Measurements from ENCODE around the gene GALC. TPM values are rescaled to one million over a fixed set of nuclear protein-coding genes. Genes with fewer than 3 reads are reported as not detected.

Gene GALC
- polyA plus RNA-seq, 1 donor from 2014 or later: 42.6 TPM

GRCh38 chr14:88010331-88010730 is 17.3 kb upstream of the GALC start:
- Histone ChIP-seq H3K79me2 (replicated peaks; ENCODE audit: insufficient read depth, low read length) (no peaks in the 10 kb centered on the region), H4K20me1 (ENCODE audit: insufficient read depth) (no peaks in the 10 kb centered on the region), H3K9me3 (ENCODE audit: low read length) (no peaks in the 10 kb centered on the region), H3K4me3 (ENCODE audit: low read length) (no peak overlapping the region), H3K4me2 (ENCODE audit: low read length) (no peak overlapping the region), H2AFZ (ENCODE audit: low read depth, low read length) (no peak overlapping the region), H3K27ac (ENCODE audit: low read length) (no peak overlapping the region), H3K9ac (ENCODE audit: low read length) (no peak overlapping the region), H3K27me3 (ENCODE audit: insufficient read depth, low read depth, low read length) (no peaks in the 10 kb centered on the region), H3F3A (ENCODE audit: insufficient read depth, low read length, poor library complexity, severe bottlenecking) (no peaks in the 10 kb centered on the region), H3K36me3 (ENCODE audit: insufficient read depth, low read length) (no peaks in the 10 kb centered on the region), H3K9me2 (ENCODE audit: insufficient read depth, low read length) (no peaks in the 10 kb centered on the region)
- TF ChIP-seq SMC3 (conservative IDR thresholded peaks at IDR 0.05; ENCODE audit: poor library complexity) (no peak), CTCF (IDR thresholded peaks at IDR 0.05; ENCODE audit: poor library complexity, severe bottlenecking) (no peak), EZH2 (IDR thresholded peaks at IDR 0.05; ENCODE audit: borderline replicate concordance, insufficient read depth, low read length, poor library complexity, severe bottlenecking) (no peak), POLR2AphosphoS5 (IDR thresholded peaks at IDR 0.05) (no peak), MXI1 (conservative IDR thresholded peaks at IDR 0.05; ENCODE audit: poor library complexity, severe bottlenecking) (no peak), EP300 (conservative IDR thresholded peaks at IDR 0.05; ENCODE audit: poor library complexity, severe bottlenecking) (no peak), TAF1 (IDR thresholded peaks at IDR 0.05; ENCODE audit: low read depth) (no peak), RAD21 (conservative IDR thresholded peaks at IDR 0.05) (no peak)
- TF ChIP-seq, protein P1, sequence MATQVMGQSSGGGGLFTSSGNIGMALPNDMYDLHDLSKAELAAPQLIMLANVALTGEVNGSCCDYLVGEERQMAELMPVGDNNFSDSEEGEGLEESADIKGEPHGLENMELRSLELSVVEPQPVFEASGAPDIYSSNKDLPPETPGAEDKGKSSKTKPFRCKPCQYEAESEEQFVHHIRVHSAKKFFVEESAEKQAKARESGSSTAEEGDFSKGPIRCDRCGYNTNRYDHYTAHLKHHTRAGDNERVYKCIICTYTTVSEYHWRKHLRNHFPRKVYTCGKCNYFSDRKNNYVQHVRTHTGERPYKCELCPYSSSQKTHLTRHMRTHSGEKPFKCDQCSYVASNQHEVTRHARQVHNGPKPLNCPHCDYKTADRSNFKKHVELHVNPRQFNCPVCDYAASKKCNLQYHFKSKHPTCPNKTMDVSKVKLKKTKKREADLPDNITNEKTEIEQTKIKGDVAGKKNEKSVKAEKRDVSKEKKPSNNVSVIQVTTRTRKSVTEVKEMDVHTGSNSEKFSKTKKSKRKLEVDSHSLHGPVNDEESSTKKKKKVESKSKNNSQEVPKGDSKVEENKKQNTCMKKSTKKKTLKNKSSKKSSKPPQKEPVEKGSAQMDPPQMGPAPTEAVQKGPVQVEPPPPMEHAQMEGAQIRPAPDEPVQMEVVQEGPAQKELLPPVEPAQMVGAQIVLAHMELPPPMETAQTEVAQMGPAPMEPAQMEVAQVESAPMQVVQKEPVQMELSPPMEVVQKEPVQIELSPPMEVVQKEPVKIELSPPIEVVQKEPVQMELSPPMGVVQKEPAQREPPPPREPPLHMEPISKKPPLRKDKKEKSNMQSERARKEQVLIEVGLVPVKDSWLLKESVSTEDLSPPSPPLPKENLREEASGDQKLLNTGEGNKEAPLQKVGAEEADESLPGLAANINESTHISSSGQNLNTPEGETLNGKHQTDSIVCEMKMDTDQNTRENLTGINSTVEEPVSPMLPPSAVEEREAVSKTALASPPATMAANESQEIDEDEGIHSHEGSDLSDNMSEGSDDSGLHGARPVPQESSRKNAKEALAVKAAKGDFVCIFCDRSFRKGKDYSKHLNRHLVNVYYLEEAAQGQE (IDR thresholded peaks at IDR 0.05; ENCODE audit: borderline replicate concordance): no peak

DNA sequence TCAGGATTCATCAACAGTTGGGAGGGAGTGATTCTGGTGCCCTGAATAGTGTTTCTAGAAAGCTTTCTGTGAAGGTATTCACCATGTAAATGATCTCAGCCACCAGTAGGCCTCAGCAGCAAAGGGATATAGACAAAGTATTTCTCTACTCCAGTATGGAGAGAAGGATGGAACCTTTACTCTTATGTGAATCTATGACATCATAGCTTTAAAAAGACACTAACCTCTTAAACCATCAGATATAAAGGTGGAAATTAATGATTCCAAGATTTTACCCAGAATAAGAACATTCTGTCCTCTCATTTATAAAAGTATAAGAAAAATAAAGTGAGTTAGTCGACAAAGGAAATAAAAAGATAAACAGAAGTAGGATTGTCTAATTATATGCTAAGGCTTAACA is 16.5 kb upstream of the GALC start:
- Histone ChIP-seq H3K4me3 (ENCODE audit: low read length) (no peak overlapping the region), H4K20me1 (ENCODE audit: insufficient read depth) (no peaks in the 10 kb centered on the region), H3K9ac (ENCODE audit: low read length) (no peak overlapping the region), H3K79me2 (replicated peaks; ENCODE audit: insufficient read depth, low read length) (no peaks in the 10 kb centered on the region), H3K27me3 (ENCODE audit: insufficient read depth, low read depth, low read length) (no peaks in the 10 kb centered on the region), H2AFZ (ENCODE audit: low read depth, low read length) (no peak overlapping the region), H3F3A (ENCODE audit: insufficient read depth, low read length, poor library complexity, severe bottlenecking) (no peaks in the 10 kb centered on the region), H3K9me2 (ENCODE audit: insufficient read depth, low read length) (no peaks in the 10 kb centered on the region), H3K4me2 (ENCODE audit: low read length) (no peak overlapping the region), H3K9me3 (ENCODE audit: low read length) (no peaks in the 10 kb centered on the region), H3K27ac (ENCODE audit: low read length) (no peak overlapping the region), H3K36me3 (ENCODE audit: insufficient read depth, low read length) (no peaks in the 10 kb centered on the region)
- no peak for TF ChIP-seq MXI1 (conservative IDR thresholded peaks at IDR 0.05; ENCODE audit: poor library complexity, severe bottlenecking)
- TF ChIP-seq SMC3 (conservative IDR thresholded peaks at IDR 0.05; ENCODE audit: poor library complexity): no peak
- no peak for TF ChIP-seq CTCF (IDR thresholded peaks at IDR 0.05; ENCODE audit: poor library complexity, severe bottlenecking)
- no peak for TF ChIP-seq EZH2 (IDR thresholded peaks at IDR 0.05; ENCODE audit: borderline replicate concordance, insufficient read depth, low read length, poor library complexity, severe bottlenecking)
- no peak for TF ChIP-seq RAD21 (conservative IDR thresholded peaks at IDR 0.05)
- TF ChIP-seq POLR2AphosphoS5 (IDR thresholded peaks at IDR 0.05): no peak
- TF ChIP-seq, protein P1 (IDR thresholded peaks at IDR 0.05; ENCODE audit: borderline replicate concordance): no peak
- no peak for TF ChIP-seq EP300 (conservative IDR thresholded peaks at IDR 0.05; ENCODE audit: poor library complexity, severe bottlenecking)
- TF ChIP-seq TAF1 (IDR thresholded peaks at IDR 0.05; ENCODE audit: low read depth): no peak
